GM12801 (cell line): ENCODE data around the gene CSPG5.

Experiments
- CTCF ChIP-seq: IDR thresholded peaks from one replicate; pipeline ENCODE4 v1.5.1; 2011; ENCODE audit warnings: control low read depth; ENCODE audit not compliant: insufficient read length; ENCODE audit errors: extremely low read depth

Gene CSPG5

GRCh38 chr3:47612879-47613278, 34.2 kb upstream of the CSPG5 start:
- TF ChIP-seq CTCF = no peak

- TF ChIP-seq CTCF = no peak
These were observed 33.5 kb upstream of the CSPG5 start for GRCh38 chr3:47612178-47612577.

- no peak for TF ChIP-seq CTCF
These were observed 32.9 kb upstream of the CSPG5 start for GRCh38 chr3:47611576-47611975.

GRCh38 chr3:47610583-47610982, 31.9 kb upstream of the CSPG5 start:
- TF ChIP-seq CTCF = no peak

GRCh38 chr3:47607335-47607734, 28.7 kb upstream of the CSPG5 start:
- no peak for TF ChIP-seq CTCF

GRCh38 chr3:47606165-47606564, 27.5 kb upstream of the CSPG5 start:
- no peak for TF ChIP-seq CTCF

- no peak for TF ChIP-seq CTCF
These were observed 27.0 kb upstream of the CSPG5 start for GRCh38 chr3:47605652-47606051.

- TF ChIP-seq CTCF = no peak
These were observed 25.5 kb upstream of the CSPG5 start for GRCh38 chr3:47604145-47604544.
